A172 (cell line): ENCODE measurements around the gene COL9A3. TPM values are rescaled to one million over a fixed set of nuclear protein-coding genes. Genes with fewer than 3 reads are reported as not detected.
A peak's percentile ranks its signal among the peaks of the same experiment; 100 is the strongest.

ENCODE experiments used
- DNase-seq: peaks from one replicate; pipeline ENCODE4 v3.0.0-alpha.2; 2015; ENCODE audit warnings: low spot score
- total RNA-seq: library from RNA; depleted of rRNA; stranded (reverse); fragments of >200 nt; shearing (Covaris generic); gene quantifications from 2 replicates; pipeline ENCODE4 v1.2.3, GENCODE V29; 2014

The COL9A3 gene
- total RNA-seq, 1 experiment from 2014 or later, result 2.8 TPM

DNA sequence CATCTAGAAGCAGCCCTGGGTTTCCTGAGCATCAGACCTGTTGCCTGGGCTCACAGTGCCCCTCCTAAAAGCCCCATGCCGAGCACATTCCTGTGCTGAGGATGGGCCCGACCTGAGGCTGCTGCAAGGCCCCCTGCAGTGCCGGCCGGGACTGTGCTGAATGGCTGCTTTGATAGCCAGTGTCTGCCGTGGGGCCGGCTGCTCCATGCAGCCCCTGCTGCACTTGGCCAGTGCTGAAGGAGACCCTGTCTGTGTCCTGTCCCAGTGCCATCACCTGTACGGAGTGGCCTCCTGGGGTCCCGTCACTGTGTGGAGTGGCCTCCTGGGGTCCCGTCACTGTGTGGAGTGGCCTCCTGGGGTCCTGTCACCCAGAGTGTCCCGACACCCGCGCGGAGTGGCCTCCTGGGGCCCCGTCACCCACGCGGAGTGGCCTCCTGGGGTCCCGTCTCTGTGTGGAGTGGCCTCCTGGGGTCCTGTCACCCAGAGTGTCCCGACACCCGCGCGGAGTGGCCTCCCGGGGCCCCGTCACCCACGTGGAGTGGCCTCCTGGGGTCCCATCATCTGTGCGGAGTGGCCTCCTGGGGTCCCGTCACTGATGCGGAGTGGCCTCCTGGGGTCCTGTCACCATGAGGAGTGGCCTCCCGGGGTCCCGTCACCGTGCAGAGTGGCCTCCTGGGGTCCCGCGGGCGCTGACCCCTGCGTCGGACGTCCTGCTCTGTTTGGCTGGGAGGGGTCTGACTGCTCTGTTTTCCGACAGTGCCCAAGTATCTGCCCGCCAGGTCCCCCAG lies 7.0 kb downstream of the COL9A3 start:
- DNase-seq, result no peak

DNA sequence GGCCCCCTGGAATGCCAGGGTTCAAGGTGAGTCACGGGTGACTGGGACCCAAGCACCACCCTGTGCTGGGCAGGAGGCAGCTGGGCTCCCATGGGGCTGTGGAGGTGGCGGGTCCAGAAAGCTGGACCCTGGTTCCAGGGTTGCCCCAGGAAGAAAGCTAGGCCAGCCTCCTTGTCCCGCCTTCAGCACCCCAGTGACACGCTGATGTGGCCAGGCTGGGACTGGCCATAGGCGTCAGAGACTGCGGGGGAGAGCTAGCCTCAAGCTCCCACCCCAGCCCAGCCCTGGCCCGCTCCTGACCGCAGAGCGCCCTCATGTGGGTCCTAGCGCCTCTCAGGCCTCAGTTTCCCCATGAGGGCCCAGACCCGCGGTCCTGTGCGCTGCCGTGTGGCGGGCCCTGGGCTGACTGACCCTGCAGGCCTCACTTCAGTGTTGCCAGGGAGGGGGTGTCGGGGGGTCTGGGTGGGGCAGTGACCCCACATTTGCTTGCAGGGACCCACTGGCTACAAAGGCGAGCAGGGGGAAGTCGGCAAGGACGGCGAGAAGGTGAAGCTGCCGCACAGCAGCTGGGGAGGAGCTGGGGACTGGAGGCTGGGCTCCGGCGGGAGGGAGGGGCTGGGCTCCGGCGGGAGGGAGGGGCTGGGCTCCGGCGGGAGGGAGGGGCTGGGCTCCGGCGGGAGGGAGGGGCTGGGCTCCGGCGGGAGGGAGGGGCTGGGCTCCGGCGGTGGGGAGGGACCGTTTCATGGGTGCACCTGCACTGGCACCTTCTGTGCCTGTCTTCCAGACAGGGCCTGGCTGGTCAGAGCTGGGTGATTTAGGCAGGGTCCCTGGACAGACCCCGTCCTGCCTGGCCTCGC lies 7.9 kb downstream of the COL9A3 start:
- DNase-seq, result peak; percentile 46

DNA sequence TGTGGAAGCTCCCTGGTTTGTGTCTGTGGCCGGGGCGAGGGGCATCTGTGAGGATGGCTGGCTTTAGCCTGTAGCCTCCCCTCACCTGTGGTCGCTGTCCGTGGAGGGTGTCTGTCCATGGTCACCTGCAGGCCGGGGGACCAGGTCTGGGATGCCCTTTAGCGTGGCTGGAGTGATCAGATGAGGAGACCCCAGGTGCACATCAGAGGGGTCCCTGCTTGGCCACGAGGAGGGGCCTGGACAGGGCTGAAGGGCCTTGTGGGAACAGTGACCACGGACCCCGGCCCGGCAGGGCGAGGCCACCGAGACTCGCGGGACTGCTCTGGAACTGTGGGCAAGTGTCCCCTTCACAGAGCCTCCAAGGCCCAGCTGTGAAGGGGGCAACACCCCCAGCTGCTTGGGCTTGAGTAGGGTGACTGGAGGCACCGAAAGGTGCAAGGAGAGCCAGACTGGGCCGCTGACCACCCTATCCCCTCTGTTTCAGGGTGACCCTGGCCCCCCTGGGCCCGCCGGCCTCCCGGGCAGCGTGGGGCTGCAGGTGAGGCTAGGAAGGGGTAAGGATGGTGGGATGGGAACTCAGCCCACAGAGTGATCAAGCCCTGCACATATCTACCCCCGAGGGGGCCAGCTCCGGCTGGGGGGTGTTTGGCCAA lies 8.6 kb downstream of the COL9A3 start:
- DNase-seq, result no peak

DNA sequence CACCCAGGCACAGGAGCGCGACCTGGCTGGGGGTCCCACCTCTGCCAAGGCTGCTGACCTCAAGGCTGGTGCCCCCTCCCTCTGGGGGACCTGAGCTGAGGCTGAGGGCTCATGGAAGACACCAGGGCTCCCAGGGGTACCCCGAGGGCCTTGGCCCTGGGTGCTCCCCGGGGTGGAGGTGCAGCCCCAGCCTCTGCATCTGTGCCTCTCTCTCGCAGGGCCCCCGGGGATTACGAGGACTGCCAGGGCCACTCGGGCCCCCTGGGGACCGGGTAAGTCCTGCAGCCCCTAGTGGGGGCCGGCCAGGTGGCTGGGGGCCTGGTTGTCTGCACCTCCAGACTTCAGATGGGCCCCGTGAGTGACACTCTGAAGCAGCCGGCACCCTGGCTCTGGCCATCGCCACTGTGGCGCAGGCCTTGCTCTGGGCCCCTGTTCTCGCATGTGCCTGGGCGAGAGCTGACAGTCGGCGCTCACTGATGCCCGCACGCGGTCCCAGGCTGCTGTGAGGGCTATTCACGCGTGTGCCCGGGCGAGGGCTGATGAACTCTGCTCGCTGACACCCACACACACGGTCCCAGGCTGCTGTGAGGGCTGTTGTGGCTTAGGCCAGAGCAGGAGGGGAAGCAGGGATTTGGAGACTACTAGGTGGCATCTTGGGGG lies 9.3 kb downstream of the COL9A3 start:
- DNase-seq, result no peak

DNA sequence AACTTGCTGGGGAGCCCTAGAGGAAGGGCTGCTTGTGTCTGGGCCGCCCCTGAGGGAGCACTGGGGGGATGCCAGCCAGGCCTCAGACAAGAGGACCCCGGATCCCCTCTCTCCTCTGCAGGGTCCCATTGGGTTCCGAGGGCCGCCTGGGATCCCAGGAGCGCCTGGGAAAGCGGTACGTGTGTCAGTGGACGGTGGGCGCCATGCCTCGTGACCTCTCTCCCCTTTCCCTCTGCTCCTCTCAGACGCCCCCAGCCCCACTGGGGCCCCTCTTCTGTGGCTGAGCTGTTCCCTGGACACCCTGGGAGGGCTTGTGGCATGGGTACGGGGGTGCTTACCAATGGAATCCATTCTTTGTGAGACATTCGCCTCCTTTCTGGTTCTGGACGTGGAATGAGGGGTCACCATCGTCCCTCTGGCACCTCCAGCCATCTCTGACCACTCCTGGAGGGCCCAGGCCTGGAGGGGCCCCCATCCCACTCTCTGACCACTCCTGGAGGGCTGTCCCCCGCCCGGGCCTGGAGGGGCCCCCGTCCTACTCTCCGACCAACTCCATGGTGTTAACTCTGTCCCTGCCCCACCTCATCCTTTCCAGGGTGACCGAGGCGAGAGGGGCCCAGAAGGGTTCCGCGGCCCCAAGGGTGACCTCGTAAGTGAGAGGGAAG lies 9.9 kb downstream of the COL9A3 start:
- DNase-seq, result no peak

DNA sequence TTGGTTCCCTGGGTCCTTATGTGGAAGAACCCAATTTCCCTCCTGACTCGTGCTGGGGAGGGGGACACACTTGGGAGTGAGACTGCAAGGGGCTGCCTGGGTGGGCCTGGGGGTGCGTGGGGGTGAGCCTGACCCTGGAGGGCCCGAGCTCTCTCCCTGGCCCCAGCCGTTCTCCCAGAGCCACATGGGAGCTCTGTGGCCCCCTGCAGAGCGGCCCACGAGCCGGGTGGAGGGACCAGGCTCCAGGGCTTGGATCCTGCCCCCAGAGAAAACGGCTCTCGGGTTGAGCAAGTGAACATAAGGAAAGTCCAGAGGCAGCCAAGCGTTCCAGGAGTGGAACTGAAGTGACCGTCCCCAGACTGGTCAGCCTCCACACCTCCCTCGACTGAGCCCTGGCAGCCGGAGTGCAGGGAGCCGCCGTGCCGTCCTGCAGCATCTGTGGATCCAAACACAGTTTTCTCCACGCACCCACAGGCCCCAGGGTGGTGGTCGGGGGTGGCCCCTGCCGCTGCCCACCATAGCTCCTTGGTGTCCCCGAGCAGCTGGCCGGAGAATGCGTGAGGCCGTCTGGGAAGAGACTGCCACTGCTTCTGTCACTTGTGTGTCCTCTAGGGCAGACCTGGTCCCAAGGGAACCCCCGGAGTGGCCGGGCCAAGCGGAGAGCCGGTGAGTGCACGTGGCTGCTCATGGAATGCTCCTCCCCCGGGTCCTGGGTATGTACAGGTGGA lies 10.6 kb downstream of the COL9A3 start:
- no peak for DNase-seq

DNA sequence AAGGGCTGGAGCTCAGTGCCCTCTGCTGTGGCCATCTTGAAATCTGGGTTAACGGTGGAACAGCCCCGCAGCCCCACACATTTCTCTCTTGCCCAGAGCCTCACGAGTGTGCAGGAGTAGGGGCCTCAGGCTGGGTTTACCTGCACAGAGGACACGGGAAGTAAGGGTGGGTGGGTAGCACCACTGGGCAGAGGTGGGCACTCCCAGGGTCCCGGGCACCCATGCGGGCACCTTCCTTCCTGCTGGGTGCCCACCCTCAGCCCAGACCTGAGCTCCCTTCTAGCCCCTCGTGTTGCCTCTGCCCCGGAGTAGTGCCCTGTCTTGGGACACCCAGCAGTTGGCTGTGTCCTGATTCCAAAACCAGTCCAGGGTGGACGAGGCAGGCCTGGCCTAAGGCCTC lies 11.2 kb downstream of the COL9A3 start:
- DNase-seq, result no peak

DNA sequence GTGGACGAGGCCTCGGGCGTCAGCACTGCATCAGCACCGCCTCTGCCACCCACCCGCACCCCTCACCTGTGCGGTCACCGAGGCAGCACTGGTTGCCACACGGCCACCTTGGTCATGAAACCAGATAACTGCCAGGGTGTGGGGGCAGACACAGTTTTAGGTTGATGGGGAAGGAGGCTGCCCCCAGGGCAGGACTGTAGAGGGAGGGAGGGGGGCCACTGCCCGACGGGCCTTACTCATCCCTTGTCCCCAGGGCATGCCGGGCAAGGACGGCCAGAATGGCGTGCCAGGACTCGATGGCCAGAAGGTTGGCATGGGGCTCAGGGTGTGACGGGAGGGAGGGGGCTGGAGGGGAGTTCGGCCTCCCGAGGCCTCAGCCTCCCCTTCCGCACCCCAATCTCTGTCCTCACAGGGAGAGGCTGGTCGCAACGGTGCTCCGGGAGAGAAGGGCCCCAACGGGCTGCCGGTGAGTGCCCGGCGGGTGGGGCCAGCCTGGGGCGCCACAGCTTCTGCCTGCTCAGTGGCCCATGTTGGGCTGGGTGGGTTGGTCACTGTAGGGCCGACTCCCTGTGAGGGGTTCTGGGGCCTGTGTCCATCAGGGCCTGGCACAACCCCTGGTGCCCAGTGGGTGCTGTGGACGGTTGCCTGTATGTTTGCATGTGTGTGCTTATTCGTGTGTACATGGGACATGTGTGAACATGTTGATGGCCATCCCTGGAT lies 11.8 kb downstream of the COL9A3 start:
- DNase-seq, result no peak

DNA sequence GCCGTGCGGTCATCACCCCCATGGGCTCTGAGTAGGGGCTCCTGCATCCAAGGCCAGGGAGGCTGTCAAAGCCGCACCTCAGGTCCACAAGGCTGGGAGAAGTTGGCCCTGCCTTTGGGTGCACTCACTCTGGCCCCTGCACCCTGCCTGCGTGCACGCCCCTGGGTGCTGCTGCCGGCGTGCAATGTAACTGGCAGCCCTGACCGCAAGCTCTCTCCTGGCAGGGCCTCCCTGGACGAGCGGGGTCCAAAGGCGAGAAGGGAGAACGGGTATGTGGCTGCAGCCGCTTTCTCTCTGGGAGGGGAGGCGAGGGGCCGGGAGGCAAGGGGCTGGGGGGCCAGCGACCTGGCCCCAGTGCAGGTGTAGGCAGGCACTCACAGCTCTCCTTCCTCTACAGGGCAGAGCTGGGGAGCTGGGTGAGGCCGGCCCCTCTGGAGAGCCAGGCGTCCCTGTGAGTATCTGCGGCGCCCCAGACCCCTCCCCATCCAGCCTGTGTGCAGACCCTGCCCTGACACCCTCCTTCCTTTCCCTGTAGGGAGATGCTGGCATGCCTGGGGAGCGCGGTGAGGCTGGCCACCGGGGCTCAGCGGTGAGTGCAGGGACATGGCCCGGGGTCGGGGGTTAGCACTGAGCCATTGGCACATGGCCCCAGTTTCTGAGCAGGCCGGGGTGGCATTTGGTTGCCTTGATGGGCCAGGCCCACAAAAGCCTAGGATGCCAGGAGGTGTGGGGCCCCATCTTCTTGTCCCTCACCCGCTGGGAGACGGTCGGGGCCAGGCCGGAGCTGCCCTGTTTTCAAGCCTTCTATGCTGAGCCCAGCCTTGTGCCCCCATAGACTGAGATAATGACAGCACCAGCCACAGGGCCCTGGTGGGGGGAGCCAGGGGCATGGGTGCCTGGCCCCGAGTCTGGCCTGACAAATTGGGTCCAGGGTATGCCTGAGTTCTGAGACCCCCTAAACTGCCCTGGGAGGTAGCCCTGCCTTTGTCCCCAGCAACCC lies 12.7 kb downstream of the COL9A3 start:
- no peak for DNase-seq

DNA sequence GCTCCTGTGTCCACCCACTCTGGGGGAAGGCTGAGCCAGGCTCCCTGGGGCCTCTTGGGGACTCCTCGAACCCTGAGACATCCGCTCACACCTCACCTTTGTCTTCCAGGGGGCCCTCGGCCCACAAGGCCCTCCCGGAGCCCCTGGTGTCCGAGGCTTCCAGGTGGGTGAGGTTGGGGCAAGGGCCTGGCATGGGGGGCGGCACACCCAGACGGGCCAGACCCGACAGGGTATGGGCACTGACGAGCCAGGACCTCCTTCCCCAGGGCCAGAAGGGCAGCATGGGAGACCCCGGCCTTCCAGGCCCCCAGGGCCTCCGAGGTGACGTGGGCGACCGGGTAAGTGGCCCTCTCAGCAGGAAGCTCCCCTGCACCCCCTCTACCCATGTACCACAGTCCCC lies 13.4 kb downstream of the COL9A3 start:
- no peak for DNase-seq

DNA sequence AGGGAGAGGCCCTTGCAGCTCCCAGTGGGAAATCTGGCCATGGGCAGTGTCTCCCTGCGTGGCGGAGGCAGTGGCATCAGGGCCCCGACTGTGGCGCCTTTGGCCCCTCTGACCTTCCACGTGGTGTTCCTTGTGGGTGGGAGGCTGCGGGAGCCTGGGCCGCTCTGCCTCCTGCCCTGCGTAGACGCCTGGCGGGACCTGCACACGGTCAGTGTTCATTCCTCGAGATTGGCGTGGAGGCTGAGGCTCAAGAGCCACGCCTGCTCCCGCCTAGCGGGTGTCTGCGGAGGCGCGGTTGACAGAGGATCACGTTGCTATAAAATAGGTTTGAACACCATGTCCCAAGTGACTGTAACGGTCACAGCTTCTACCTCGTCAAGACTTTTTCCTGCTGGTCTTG lies 14.0 kb downstream of the COL9A3 start:
- no peak for DNase-seq

DNA sequence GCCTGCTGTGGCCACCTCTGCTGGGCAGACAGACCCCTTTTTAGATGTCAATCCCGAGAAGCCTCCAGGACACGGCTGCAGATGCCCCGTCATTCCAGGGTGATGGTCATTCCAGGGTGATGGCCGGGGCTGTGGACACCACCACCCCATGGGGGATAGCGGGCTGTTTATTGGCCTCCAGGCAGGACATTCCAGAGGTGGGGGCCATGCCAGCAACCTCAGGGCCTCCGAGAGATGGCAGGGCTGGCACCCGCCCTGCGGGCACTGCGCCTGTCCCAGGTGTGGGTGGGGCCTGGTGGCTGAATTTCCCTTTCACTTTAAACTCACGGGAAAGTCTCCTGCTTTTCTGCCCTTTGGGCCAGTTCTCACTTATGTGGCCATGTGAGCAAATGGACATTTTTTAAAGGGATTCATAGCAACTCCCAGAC lies 14.5 kb downstream of the COL9A3 start:
- DNase-seq, result peak; percentile 59

DNA sequence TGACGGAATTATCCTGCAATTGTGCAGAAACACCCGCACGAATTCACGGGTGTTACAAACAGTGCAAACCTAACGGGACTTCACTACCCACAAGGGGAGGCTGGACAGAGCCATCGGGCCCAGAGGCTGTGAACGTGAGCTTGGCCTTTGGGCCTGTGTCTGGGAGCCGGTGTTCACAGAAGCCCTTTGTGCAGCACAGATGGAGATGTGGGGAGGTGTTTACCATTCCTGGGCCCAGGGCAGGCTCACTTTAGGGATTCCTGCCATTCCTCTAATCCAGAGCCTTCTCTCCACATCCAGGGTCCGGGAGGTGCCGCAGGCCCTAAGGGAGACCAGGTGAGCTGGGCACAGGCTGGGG lies 15.0 kb downstream of the COL9A3 start:
- no peak for DNase-seq

DNA sequence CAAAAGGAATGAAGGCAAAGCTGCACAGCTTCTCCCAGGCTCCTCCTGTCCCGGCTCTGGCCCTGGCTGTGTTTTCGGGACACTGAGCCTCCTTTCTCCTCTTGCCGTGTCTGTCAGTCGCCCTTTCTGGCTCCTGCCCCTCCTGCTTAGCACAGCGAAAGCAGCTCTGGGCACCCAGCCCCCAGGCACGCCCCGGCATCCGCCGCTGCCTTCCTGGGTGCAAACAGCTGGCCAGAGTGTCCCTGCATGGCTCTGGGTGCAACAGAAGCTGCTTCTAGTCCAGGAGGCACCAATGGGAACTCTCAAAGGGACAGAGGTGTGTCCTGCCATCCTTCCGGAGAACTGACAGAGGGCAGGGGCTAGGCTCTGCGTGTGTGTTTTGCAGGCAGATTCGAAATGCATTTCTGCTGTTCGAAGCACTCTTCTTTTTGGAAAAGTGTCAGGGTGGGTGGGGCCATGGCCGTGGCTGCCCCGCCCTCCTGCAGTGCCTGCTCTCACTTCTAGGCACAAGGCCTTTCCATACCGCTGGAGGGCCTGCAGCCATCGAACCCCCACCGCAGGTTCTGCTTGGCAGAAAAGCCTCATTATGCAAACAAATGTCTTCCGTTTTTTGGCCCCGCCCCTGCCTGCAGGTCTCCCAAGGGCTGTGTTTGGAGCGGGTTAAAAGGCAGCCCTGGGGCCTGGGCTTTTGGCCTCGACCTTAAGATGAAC lies 15.5 kb downstream of the COL9A3 start:
- DNase-seq, result no peak

DNA sequence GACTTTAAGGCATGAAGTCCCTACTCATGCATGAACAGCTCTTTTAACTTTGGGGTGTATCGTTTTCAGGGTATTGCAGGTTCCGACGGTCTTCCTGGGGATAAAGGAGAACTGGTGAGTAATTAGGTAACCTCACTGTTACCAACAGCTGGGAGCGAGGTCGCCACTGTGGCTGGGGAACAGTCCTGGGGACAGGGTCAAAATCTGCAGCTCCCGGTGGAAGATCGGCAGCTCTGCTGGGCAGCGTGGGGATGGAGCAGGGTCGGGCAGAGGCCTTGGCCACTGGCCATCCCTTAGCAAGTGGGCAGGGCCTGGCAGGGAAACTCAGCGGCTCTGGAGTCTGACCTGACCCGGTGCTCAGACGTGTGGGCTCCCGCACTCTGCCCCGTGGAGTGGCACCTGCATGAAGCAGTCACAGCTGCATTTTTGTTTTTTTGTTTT lies 16.1 kb downstream of the COL9A3 start:
- DNase-seq, result no peak

DNA sequence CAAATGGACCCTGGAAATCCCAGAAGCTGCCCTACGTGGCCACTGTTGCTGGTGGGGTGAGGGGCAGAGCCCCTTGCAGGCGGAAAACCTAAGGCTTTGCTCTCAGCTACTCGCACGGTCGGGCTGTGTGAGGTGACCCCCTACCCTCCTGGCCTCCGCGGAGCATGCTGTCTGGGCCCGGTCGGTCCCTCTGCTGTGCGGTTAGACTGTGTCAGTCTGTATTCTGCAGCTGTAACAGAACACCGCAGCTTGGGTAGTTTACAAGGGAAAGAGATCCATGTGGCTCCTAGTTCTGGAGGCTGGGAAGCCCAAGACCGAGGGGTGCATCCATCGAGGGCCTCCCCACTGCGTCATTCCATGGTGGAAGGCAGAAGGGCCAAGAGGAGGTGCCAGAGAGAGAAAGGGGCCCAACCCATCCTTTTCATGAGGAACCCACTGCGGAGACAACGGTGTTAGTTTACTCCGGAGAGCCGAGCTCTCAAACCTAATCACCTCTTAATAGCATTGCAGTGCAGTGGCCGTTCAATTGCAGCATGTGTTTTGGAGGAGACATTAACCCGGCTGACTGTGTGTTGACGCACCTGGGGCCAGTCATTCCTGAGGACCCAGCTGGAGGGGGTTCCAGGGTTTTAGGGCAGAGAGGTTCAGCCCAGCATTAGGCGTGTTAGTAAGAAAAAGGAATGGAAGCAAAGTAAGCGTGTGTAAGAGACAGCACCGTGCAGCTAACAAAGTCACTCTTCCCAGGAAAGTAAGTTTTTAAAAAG lies 18.3 kb downstream of the COL9A3 start:
- DNase-seq, result no peak
